UCSD-AML1 (cell line): Measurements from ENCODE around the gene CFAP410.
"Not testable (repeated sequence)": the region's sequence is repeated elsewhere in the genome, so short reads cannot be mapped to it uniquely, and the experiment has no call there.

Experiments used
- DNase-seq: peaks from one replicate; lab custom pipeline; 2025; ENCODE audit not compliant: unreplicated experiment; lab: John Stamatoyannopoulos, UW

CFAP410 gene

GRCh38 chr21:44370027-44370735 is 31.0 kb upstream of the CFAP410 start:
- DNase-seq, result no peak

GRCh38 chr21:44368711-44369446 is 29.7 kb upstream of the CFAP410 start:
- DNase-seq, result no peak

DNA sequence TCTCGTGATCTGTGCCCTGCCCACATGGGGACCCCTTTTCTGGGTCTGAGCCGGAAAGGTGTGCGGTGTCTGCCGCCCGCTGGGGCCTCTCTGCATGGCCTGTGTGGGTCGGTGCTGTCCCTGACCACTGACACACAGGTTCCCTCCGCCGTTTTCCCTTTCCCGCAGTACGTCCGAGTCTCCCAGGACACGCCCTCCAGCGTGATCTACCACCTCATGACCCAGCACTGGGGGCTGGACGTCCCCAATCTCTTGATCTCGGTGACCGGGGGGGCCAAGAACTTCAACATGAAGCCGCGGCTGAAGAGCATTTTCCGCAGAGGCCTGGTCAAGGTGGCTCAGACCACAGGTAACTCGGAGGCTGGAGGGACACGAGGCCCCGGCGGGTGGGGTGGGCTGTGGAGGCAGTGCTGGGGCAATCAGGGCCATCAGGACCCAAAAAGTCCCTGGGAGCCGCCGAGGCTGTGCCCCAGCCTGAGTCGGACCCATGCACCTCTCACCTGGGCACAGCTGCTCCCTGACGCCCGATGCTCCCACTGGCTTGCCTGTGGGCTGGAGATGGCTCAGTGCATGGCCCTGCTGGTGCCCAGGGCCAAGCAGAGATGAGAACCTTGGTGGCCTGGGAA is 27.5 kb upstream of the CFAP410 start:
- no peak for DNase-seq

DNA sequence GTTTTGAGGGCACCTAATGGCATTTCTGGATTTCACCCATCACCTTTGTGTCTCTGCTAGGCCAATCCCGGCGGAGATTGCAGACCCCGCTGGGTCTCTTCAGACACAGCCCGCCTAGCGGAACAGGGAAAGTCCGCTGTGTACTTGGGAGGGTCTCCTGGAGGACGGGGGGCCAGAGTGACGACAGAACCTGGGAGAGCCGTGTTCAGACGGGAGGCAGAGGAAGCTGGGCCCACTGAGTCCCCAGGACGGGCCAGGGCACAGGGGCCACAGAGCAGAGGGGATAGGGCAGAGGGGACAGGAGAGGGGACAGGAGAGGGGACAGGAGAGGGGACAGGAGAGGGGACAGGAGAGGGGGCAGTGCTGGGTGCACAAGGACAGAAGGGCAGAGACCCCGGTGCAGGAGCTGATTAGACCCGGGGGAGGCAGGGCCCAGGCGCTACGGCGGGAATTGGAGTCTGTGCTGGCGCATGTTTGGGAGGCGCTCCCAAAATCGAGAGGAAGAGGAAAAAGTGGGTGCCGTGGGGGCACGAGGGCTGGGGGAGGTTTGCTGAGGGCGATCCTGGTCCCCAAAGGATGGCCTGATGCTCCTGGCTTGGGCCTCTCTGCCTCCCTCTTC is 26.9 kb upstream of the CFAP410 start:
- DNase-seq, result no peak

DNA sequence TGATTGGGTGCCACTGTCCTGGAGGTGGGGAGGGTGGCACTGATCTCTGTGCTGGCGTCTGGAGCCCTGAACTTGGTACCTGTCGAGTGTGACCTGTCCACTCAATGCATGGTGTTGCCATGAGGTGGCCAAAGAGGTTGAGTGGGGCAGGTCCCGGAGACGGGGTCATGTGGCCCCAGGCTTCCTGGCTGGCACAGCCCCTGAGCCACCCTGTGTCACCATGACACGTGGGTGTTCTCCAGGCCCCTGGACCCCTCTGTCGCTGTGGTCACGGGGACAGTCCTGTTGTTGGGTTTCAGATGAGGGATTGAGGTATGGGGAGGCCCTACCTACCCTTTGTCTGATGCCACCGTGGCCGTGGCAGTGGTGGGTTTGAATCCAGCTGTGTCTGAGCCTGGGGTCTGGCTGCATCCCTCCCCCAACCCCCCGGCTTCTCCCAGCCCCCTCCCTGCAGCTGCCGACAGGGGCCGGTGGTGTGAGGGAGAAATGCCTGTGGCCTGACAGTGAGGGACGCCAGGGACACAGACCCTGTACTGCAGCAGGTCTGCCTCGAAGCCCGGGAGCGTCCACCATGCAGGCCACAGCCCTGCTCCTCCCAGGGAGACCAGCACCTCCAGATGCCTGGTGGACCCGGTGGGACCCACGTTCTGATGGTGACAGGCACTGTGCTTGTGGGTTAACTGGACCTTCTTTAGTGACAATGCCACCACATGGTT is 26.2 kb upstream of the CFAP410 start:
- DNase-seq, result no peak

GRCh38 chr21:44364151-44365053 is 25.2 kb upstream of the CFAP410 start:
- DNase-seq, result no peak

- no peak for DNase-seq
Observed at GRCh38 chr21:44363278-44363677, 24.1 kb upstream of the CFAP410 start.

GRCh38 chr21:44361903-44362302 is 22.7 kb upstream of the CFAP410 start:
- not testable (repeated sequence) for DNase-seq

GRCh38 chr21:44360159-44360558 is 21.0 kb upstream of the CFAP410 start:
- peak; percentile 61 for DNase-seq

DNA sequence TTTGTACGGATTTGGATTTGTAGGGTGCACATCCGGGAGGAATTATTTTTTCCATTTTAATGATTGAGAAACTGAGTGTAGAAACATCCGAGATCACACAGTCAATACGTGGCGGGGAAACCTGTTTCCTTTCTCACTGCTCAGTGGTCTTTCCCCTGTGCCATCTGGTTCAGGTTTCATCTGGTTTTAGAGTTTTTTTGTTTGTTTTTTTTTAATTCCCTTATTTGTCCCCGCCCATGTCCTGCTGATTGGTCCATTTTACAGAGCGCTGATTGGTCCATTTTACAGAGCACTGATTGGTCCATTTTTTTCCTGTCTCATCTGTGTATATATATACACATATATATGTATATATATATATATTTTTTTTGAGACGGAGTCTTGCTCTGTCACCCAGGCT is 20.2 kb upstream of the CFAP410 start:
- DNase-seq, result no peak

DNA sequence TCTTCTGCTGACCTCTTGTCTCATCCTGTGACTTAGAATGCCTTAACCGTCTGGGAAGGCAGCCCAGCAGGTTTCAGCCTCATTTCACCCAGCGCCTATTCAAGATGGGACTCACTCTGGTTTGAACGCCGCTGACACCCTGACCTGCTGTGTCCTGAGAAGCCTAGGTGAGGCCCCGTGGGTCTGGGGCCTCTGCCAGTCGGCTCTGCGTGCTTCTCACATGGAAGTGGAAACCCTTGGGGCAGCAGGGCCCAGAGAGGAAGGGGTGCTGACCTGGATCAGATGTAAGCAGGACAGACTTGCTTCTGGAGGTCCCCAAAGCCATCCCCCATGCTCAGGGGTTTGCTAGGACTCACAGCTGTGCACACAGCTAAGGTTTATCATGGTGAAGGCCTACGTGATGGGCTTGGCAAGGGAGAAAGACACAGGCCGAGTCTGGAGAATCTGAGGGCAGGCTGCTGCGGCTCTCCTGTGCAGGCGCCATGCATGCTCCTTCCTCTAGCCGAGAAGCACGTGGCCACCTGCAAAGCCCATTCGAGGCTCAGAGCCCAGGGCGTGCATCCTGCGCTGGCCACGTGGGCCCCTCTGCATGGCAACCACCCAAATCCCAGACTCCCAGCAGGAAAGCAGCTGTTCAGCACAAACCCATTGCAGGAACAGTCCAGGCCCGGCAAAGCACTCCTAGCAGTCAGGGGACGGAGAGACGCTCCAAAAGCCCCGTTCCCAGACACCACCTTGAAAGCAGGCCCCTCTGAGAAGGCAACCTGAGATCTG is 18.1 kb upstream of the CFAP410 start:
- DNase-seq, result no peak

DNA sequence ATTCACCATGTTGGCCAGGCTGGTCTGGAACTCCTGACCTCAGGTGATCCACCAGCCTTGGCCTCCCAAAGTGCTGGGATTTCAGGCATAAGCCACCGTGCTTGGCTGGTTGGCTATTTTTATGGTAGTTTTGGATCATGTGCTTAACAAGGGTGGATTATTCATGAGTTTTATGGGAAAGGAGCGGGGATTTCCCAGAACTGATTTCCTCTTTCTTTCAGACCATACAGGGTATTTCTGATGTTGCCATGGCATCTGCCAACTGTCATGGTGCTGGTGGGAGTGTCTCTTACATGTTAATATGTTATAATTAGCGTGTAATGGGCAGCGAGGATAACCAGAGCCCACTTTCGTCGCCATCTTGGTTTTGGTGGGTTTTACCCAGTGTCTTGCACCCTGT is 17.4 kb upstream of the CFAP410 start:
- no peak for DNase-seq

DNA sequence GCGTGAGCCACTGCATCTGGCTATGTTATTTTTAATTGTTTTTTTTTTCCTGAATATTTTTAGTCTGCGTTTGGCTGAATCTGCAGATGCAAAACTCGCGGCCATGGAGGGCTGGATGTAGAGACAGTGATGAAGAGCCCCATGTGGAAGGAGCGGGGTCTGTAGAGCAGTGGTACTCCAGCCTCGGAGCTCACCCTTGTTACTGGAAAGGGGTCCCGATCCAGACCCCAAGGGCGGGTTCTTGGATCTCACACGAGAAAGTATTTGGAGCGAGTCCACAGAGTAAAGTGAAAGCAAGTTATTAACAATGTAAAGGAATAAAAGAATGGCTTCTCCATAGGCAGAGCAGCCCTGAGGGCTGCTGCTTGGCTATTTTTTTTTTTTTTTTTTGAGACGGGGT is 17.0 kb upstream of the CFAP410 start:
- no peak for DNase-seq

DNA sequence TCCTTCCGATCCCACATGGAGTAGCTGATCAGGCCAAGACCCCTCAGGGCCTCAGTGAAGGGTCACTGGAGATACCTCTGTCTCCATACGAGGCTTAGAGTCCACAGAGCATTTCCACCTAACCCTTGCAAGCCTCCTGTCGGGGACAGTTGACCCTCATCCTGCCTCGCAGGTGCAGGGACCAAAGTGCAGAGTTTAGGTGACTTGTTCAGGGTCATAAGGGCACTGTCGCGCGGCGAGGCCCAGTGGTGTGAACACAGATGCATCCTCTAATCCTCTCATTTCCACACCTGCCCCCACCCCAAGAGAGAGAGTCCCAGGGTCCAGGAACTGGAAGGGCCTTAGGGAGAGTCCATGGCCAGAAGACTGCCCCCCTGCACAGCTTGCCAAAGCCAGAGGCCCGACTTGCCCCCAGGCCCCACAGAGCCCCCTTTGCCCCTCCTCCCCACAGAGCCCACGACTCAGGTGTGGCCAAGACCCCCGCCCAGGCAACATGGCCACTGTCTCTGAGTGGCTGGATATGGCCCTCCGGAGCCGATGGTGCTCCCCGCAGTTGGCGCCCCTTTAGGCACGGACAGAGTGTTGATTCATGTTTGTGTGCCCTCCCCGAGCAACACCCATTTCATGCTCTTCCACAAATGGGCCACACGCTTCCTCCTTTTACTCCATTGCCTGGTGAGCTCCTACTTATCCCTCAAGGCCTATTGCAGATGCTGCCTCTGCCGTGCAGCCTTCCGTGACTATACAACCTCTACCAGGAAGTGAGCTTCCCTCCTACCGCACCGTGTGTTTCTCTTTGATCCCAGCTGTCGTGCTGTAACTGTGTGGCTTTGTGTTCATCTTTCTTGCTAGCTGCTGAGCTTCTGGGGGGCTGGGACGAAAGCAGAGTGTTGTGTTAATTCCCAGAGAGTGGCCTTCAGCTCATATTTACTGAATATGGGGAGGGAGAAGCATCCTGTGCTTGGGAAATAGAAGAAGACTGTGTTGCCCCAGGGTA is 15.9 kb upstream of the CFAP410 start:
- no peak for DNase-seq

GRCh38 chr21:44354001-44354405 is 14.8 kb upstream of the CFAP410 start:
- DNase-seq, result no peak

DNA sequence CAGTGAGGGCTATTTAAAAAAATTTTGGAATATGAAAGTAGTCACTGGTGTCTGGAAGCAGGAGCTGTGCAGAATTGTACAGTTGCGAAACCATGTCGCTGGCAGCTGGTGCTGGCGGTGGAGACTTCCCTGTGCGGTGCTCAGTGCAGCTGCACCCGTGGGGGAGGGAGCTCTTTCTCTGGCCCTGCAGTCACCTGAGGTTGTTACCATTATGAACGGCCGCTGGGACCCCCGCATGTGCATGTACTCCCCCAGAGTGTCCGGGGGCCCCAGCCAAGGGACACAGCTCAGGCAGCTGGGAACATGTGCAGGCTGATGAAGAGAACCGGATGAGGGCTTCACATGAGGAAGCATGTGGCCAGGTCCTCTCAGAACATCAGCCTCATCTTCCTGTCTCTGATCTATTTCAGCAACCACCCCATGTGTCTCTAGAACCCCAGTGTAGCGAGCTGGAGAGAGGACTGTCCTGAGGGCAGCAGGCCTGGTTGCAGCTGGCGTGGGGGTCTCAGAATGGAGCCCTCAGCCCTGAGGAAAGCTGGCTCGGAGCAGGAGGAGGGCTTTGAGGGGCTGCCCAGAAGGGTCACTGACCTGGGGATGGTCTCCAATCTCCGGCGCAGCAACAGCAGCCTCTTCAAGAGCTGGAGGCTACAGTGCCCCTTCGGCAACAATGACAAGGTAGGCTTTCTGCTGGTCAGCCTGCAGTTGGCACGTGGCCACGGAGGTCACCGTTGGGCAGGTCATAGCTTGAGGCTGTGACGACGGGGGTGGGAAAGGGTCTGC is 14.2 kb upstream of the CFAP410 start, which contains the start of gene TRPM2:
Gene TRPM2, plus strand, starts transcription at position 431 of the 780 bp plus-strand sequence. Its CDS starts 80 bp downstream, at position 511.
- DNase-seq, result peak; percentile 69

GRCh38 chr21:44352253-44352860 is 13.2 kb upstream of the CFAP410 start:
- no peak for DNase-seq
